DLD1 (cell line): ENCODE measurements around the gene IL34.

Experiments
- in situ Hi-C: cut with HindIII; loops from 2 replicates; pipeline ENCODE4 v1.10.0; 2017; ENCODE audit warnings: low sequenced_read_pairs

Gene IL34

GRCh38 chr16:70676675-70677498, 30.5 kb downstream of the IL34 start:
- in situ Hi-C loops, result no loop called here

- in situ Hi-C loops, result no loop called here
Measured at GRCh38 chr16:70677499-70678120, 31.3 kb downstream of the IL34 start.

- in situ Hi-C loops, result no loop called here
Measured at GRCh38 chr16:70678121-70678897, 31.9 kb downstream of the IL34 start.

- in situ Hi-C loops, result no loop called here
Measured at GRCh38 chr16:70678898-70679670, 32.7 kb downstream of the IL34 start.

- in situ Hi-C loops, result no loop called here
Measured at GRCh38 chr16:70679671-70680494, 33.5 kb downstream of the IL34 start.

- in situ Hi-C loops, result no loop called here
Measured at GRCh38 chr16:70680495-70681381, 34.4 kb downstream of the IL34 start.

GRCh38 chr16:70681382-70682238, 35.3 kb downstream of the IL34 start:
- in situ Hi-C loops, result no loop called here

GRCh38 chr16:70682239-70683145, 36.1 kb downstream of the IL34 start:
- in situ Hi-C loops, result no loop called here

DNA sequence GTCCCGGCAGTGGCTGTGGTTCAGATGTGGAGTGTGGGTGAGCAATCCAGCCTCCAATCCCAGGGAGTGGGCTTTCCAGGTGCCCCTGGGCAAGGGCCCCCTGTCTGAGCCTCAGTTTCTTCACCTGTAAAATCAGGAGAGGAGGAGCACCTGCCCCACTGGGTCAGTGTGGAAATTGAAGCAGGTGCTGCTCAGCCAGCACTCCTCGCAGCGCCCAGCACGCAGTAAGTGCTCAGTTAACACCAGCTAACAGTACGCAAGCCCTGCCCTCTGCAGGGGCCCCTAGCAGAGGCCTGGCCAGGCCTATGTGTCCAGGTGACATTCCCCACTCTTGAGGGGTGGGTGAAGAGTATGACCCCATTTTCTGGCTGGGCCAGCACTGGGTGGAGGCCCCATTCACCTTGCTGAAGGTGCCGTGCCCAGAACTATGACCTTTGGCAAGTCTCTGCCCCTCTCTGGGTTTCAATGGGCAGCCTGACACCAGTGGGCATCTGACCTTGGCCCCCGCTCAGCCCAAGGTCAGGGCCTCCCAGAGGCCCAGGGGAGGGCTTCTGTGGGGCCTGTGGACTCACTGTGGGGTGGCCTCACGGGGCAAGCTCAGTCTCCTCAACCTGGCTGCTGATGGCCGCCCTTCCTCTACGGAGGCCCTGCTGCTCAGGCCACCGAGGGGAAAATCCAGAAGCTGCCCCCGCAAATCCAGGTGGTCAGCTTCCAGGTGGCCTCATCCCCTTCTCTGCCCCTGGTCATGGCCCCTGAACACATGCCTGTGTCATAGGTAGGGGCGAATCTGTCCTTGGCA, 37.0 kb downstream of the IL34 start:
- in situ Hi-C loops, result no loop called here

DNA sequence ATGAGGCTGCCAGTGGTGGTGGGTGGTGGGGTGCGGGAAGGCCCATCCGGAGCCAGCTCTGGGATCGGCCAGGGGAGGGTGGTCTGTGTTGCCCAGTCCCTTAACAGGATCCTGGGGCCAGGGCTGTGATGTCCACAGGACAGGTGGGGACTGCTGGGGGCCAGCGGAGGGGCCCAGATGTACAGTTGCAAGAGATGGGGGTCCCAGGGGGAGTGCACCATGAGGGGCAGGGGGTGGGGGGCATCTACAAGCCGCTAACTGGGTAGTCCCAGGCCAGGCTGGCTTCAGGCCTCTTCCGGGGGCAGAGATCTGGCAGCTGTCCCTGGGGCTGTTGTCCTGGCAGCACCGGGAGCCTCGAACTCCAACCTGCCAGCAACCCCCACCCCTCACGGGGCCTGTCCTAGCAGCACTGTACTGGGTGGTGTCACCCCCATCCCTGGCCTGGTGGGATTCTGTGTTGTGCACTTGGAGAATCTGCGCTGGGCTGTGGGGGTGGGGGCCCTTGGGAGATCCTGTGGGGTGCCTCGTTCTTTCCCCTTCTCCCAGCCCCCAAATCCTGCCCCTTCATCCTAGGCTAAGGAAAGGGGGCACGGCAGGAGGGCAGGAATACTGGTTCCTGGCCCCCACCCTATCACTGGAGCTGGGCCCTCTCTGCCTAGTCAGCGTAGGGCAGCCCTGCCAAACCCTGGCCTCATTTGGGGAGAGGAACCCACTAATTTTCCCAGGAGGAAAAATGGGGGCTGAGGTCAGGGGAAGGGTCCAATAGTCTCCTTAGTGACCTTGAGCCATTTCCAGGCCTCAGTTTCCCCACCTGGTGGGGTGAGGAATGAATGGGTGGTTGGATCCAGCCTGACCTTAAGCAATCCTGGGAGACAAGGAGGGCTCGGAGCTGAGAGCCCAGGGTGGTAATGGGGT, 38.0 kb downstream of the IL34 start:
- in situ Hi-C loops, result no loop called here

DNA sequence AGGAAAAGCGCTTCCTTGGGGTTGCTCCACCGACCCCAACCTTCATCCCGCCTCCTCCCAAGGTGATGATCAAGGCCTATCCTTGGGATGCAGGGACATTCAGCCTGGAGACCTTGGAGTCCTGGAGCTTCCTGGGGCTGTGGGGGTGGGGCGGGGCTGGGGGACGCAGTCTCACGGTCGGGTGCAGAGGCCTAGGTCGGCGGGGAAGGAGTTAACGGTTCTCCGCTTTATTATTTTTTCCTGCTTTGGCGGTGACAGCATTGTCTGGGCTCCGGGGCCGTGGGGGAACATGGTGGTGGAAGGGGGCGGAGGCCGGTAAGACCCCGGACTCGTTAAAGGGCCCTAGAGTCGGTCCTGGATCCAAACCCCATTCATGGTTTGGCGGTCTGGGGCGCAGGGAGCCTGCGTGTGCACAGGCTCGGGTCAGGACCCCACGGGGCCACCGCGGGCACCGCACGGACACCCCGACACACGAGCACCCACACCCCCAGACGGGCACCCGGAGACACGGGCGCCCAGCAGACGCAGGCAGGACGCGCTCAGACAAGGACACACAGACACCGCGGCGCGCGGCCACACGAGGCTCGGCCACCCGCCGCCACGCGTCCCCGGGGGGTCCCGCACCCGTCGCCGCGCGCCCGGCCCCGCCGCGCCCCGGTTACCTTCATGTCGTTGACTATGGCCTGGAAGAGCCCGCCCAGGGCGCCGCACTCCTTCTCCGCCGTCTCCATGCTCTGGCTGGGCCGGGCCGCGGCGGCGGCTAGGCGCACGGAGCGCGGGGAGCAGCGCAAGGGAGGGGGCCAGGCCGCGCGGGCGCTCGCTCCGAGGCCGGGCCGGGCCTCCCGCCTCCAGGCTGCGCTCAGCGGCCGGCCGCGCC, 38.9 kb downstream of the IL34 start:
- in situ Hi-C loops, result no loop called here

DNA sequence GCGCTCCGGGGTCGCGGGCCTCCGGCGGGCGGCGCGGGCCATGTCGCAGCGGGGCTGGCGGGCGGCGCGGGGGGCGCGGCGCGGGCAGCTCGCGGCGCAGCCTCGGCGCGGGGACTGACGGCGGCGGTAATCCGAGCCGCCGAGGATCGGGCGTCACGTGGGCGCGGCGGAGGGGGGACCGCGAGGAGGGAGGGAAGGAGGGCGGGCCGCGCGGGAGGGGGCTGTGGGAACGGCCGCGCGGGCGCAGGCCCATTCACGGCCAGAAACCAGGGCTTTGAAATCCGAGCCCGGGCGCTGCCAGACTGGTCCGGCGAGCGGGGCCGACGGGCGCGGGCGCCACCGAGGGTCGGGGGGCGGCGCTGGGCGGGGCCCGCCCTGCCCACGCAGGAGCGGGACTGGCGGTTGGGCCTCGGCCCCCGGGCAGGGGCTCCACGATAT, 39.6 kb downstream of the IL34 start, which contains the start of gene MTSS2:
Gene MTSS2, minus strand, starts transcription at position 116 of the 438 bp plus-strand sequence. CDS start 262 bp downstream, outside the sequence.
- in situ Hi-C loops, result no loop called here

DNA sequence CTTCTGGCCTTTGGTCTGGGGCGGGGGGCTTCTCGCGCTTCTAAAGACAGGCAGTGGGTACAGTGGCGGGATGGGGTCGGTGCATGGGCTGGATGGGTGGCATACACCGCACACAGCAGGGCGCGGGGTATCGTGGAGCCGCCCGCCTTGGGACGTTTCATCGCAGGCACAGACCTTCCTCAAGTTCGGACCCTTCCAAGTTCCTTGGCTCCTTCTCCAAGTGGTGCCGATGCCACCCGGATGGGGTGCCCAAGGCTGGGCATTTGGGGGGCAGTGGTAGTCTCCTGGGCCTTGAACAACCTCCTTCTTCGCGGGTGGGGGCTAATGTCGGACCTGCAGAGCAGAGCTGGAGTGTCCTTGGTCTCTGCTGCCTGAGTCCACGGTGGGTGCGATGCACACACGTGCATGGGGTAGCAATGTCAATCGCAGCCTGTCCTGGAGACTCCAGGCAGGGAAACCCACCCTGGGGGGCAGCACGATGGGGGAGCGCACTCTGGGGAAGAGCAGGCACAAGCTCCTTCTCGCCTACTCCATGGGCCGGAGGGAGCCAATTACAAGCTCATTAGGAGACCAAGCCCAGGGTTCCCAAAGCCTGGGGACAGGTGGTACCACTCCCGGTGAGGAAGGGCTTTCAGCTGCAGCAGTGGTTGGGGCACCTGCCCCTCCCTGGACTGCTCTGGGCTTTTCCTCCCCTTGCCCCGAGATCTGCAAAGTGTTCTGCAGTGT, 40.2 kb downstream of the IL34 start:
- in situ Hi-C loops, result no loop called here
